Thoracic aorta (tissue), 2 donors: Measurements from ENCODE around the gene C6orf89. TPM values are rescaled to one million over a fixed set of nuclear protein-coding genes. Genes with fewer than 3 reads are reported as not detected.

ENCODE experiments used
- ATAC-seq: fragments of 150-250 bp; one replicate; pipeline ENCODE4 v1.8.0; 2017; ENCODE audit warnings: low read depth; ENCODE audit not compliant: insufficient number of reproducible peaks, low FRiP score
- DNase-seq: peaks from one replicate; pipeline ENCODE4 v3.0.0-alpha.2; 2020; ENCODE audit warnings: low spot score
- H3K27ac ChIP-seq, 2 donors: fragments of 200-600 bp; sonication (generic); 1 replicate in 1 of 2; 2 replicates in 1 of 2; pipeline ENCODE4 v1.5.1; 2016; ENCODE audit warnings: mild to moderate bottlenecking in 2 of 2, moderate library complexity in 2 of 2
- H3K27me3 ChIP-seq: fragments of 200-600 bp; sonication (generic); replicated peaks from 2 replicates; pipeline ENCODE4 v1.6.0; 2016; ENCODE audit warnings: mild to moderate bottlenecking; ENCODE audit not compliant: insufficient read depth
- H3K36me3 ChIP-seq: fragments of 200-600 bp; sonication (generic); one replicate; pipeline ENCODE4 v1.5.1; 2016
- H3K4me1 ChIP-seq, 2 donors: fragments of 200-600 bp; sonication (generic); 1 replicate in 1 of 2; 2 replicates in 1 of 2; pipeline versions ENCODE4 v1.5.1 to v1.6.0; 2016; ENCODE audit warnings: low read depth in 2 of 2, mild to moderate bottlenecking in 1 of 2; ENCODE audit not compliant: control insufficient read depth in 1 of 2
- H3K4me3 ChIP-seq: fragments of 200-600 bp; sonication (generic); 2 replicates; pipeline ENCODE4 v1.5.1; 2016; ENCODE audit warnings: mild to moderate bottlenecking
- H3K9me3 ChIP-seq: fragments of 200-600 bp; sonication (generic); 2 replicates; pipeline ENCODE4 v1.5.1; 2016
- total RNA-seq, 2 donors: library from RNA; depleted of rRNA; stranded (reverse); fragments of >200 nt; gene quantifications; one replicate each; pipeline versions ENCODE4 v1.1.0 to v1.2.3, GENCODE V29; 2016
- TF ChIP-seq, protein P1 (sequence below): fragments of 200-600 bp; sonication (generic); IDR thresholded peaks from one replicate; pipeline ENCODE4 v1.5.1; 2019; ENCODE audit warnings: antibody characterized with exemption

The C6orf89 gene
- total RNA-seq, 2 donors from 2014 or later = 53.6 to 60.9 TPM

DNA sequence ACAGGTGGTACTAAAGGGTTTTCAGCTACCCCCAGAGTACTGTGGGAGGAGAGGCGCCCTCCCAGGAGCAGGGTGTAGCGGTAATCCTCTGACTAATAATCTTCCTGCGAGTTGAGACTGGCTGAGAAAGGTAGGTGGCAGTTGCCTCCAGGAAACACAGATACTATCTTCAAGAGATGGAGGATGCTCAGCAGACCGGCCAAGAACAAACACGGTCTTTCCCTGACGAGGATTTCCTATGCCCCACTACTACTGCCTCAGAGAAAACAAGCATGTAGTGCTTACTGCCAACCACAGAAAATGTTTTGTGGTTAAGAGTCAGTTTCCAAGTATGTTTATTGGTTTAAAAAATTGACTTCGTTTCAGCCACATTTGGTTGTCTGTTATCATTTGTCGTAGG lies 26.8 kb downstream of the C6orf89 start:
- peaks cover 21% of the 10 kb centered on the region for H3K36me3 ChIP-seq

GRCh38 chr6:36913082-36913481 lies 27.3 kb downstream of the C6orf89 start:
- Histone ChIP-seq H3K4me1 (peaks cover 11 to 25% of the 10 kb centered on the region in 2 donors), H3K9me3 (no peaks in the 10 kb centered on the region), H3K27ac (no peak overlapping the region), H3K27me3 (no peaks in the 10 kb centered on the region), H3K4me3 (no peak overlapping the region), H3K36me3 (peaks cover 21% of the 10 kb centered on the region)
- ATAC-seq (no peak), DNase-seq (no peak)
- TF ChIP-seq, protein P1, sequence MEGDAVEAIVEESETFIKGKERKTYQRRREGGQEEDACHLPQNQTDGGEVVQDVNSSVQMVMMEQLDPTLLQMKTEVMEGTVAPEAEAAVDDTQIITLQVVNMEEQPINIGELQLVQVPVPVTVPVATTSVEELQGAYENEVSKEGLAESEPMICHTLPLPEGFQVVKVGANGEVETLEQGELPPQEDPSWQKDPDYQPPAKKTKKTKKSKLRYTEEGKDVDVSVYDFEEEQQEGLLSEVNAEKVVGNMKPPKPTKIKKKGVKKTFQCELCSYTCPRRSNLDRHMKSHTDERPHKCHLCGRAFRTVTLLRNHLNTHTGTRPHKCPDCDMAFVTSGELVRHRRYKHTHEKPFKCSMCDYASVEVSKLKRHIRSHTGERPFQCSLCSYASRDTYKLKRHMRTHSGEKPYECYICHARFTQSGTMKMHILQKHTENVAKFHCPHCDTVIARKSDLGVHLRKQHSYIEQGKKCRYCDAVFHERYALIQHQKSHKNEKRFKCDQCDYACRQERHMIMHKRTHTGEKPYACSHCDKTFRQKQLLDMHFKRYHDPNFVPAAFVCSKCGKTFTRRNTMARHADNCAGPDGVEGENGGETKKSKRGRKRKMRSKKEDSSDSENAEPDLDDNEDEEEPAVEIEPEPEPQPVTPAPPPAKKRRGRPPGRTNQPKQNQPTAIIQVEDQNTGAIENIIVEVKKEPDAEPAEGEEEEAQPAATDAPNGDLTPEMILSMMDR = no peak

More for the DNA sequence above, 26.8 kb downstream of the C6orf89 start:
- DNase-seq = no peak
- TF ChIP-seq, protein P1 = no peak
- Histone ChIP-seq H3K4me3 (no peak overlapping the region), H3K27me3 (no peaks in the 10 kb centered on the region), H3K27ac (no peak overlapping the region), H3K4me1 (peaks cover 13 to 25% of the 10 kb centered on the region in 2 donors), H3K9me3 (no peaks in the 10 kb centered on the region)
- ATAC-seq = no peak

DNA sequence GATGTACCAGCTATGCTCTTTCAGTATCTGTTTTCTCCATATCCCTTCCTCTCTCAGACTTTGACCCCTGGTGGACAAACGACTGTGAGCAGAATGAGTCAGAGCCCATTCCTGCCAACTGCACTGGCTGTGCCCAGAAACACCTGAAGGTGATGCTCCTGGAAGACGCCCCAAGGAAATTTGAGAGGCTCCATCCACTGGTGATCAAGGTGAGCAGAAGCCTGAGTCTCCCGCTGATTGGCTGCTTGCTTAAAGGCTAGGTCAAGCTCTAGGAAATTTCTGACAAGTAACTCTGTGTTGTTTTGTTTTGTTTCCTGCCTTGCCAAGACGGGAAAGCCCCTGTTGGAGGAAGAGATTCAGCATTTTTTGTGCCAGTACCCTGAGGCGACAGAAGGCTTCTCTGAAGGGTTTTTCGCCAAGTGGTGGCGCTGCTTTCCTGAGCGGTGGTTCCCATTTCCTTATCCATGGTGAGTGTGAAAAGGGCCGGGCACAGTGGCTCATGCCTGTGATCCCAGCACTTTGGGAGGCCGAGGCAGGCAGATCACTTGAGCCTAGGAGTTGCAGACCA lies 28.6 kb downstream of the C6orf89 start:
- TF ChIP-seq, protein P1 = peak; percentile 25
- Histone ChIP-seq H3K27me3 (no peaks in the 10 kb centered on the region), H3K4me3 (no peak overlapping the region), H3K36me3 (peaks cover 21% of the 10 kb centered on the region), H3K4me1 (peaks cover 20 to 36% of the 10 kb centered on the region in 2 donors), H3K9me3 (no peaks in the 10 kb centered on the region), H3K27ac (no peak overlapping the region)
- ATAC-seq (no peak), DNase-seq (no peak)

DNA sequence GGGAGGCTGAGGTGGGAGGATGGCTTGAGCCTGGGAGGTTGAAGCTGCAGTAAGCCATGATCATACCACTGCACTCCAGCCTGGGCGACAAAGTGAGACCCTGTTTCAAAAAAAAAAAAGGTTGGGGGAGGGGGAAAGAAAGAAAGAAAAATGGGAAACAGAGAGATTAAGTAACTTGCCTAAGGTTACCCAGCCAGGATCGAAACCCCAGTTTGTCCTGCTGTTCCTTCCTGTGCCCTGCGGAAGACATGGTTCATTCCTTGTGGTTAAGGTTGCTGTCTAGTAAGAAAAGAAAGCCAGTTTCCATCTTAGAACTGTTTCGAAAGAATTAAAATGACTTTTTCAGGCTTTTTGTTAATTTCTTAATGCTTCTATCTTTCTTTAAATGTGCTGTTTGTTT lies 29.8 kb downstream of the C6orf89 start:
- Histone ChIP-seq H3K9me3 (no peaks in the 10 kb centered on the region), H3K36me3 (peaks cover 25% of the 10 kb centered on the region), H3K4me3 (no peak overlapping the region), H3K27ac (peak overlapping the region in 1 of 2 donors; percentile 25), H3K4me1 (peaks cover 22 to 47% of the 10 kb centered on the region in 2 donors), H3K27me3 (no peaks in the 10 kb centered on the region)
- DNase-seq (no peak), ATAC-seq (no peak)
- TF ChIP-seq, protein P1 = no peak

GRCh38 chr6:36916126-36916525 lies 30.4 kb downstream of the C6orf89 start:
- Histone ChIP-seq H3K27me3 (no peaks in the 10 kb centered on the region), H3K27ac (peak overlapping the region; percentile 71 to 80), H3K36me3 (peaks cover 25% of the 10 kb centered on the region), H3K4me1 (peaks cover 22 to 47% of the 10 kb centered on the region in 2 donors), H3K4me3 (no peak overlapping the region), H3K9me3 (no peaks in the 10 kb centered on the region)
- no peak for ATAC-seq
- TF ChIP-seq, protein P1 = no peak
- no peak for DNase-seq
